HEK293 (cell line): ENCODE measurements around the gene KLHL40.
A peak's percentile ranks its signal among the peaks of the same experiment; 100 is the strongest.

ENCODE experiments used
- CTCF ChIA-PET: fragments of 350-600 bp; formaldehyde crosslinking; extraction: SDS; loops from one replicate; lab custom pipeline; 2021; ENCODE audit warnings: antibody characterized with exemption; lab: Yijun Ruan, JAX
- POLR2A ChIA-PET: fragments of 300-600 bp; formaldehyde crosslinking; extraction: SDS; loops from one replicate; lab custom pipeline; 2020; ENCODE audit warnings: antibody characterized with exemption, inconsistent platforms; lab: Yijun Ruan, JAX
- H3K27ac ChIP-seq: fragments of 200-500 bp; sonication (Bioruptor generic); 2 replicates; pipeline ENCODE4 v1.5.1; 2014; ENCODE audit warnings: low read depth, low read length, control low read depth, inconsistent platforms; ENCODE audit errors: extremely low read depth
- H3K36me3 ChIP-seq, 2 experiments: fragments of 200-500 bp in 1 of 2; sonication (Bioruptor generic) in 1 of 2; 1 replicate in 1 of 2; 2 replicates in 1 of 2; pipeline ENCODE4 v1.5.1; 2014 to 2017; ENCODE audit warnings: inconsistent platforms in 2 of 2, low read length in 2 of 2; ENCODE audit not compliant: control insufficient read depth in 2 of 2, insufficient read depth in 1 of 2
- H3K4me1 ChIP-seq: fragments of 200-500 bp; sonication (Bioruptor generic); 2 replicates; pipeline ENCODE4 v1.5.1; 2014; ENCODE audit warnings: mild to moderate bottlenecking, low read length, inconsistent platforms; ENCODE audit not compliant: control insufficient read depth, insufficient read depth
- H3K4me3 ChIP-seq: 2 replicates; pipeline ENCODE4 v1.5.1; 2011; ENCODE audit warnings: low read depth, mild to moderate bottlenecking, control low read depth, low read length, moderate library complexity
- H3K9me3 ChIP-seq: fragments of 200-500 bp; sonication (Bioruptor generic); 2 replicates; pipeline ENCODE4 v1.5.1; 2014; ENCODE audit warnings: low read depth, low read length, inconsistent platforms; ENCODE audit not compliant: control insufficient read depth, insufficient read depth
- EGR2 ChIP-seq: fragments of 450-650 bp; formaldehyde crosslinking; IDR thresholded peaks from 2 replicates; pipeline ENCODE4 v1.5.1; 2016; ENCODE audit warnings: low read depth, missing biosample characterization, missing genetic modification characterization
- INSM2 ChIP-seq: fragments of 450-650 bp; formaldehyde crosslinking; IDR thresholded peaks from 2 replicates; pipeline ENCODE4 v1.5.1; 2016; ENCODE audit warnings: missing biosample characterization, missing genetic modification characterization
- KLF1 ChIP-seq: fragments of 450-650 bp; formaldehyde crosslinking; IDR thresholded peaks from 2 replicates; pipeline ENCODE4 v1.5.1; 2016; ENCODE audit warnings: missing biosample characterization, missing genetic modification characterization
- KLF10 ChIP-seq: fragments of 450-650 bp; IDR thresholded peaks from 2 replicates; pipeline ENCODE4 v1.5.1; 2018; ENCODE audit warnings: missing biosample characterization, mild to moderate bottlenecking, missing genetic modification characterization
- KLF9 ChIP-seq: fragments of 450-650 bp; formaldehyde crosslinking; IDR thresholded peaks from 2 replicates; pipeline ENCODE4 v1.5.1; 2016; ENCODE audit warnings: missing biosample characterization, missing genetic modification characterization, low read depth
- PBX3 ChIP-seq: sonication (generic); formaldehyde crosslinking; IDR thresholded peaks from 2 replicates; pipeline ENCODE4 v1.8.1; 2022; ENCODE audit warnings: mild to moderate bottlenecking, moderate library complexity, missing genetic modification reagents
- PRDM1 ChIP-seq: fragments of 450-650 bp; formaldehyde crosslinking; IDR thresholded peaks from 2 replicates; pipeline ENCODE4; 2016; ENCODE audit warnings: missing biosample characterization, missing genetic modification characterization
- ZBTB10 ChIP-seq: fragments of 450-650 bp; formaldehyde crosslinking; IDR thresholded peaks from 2 replicates; pipeline ENCODE4 v1.5.1; 2016; ENCODE audit warnings: missing biosample characterization, missing genetic modification characterization
- ZNF114 ChIP-seq: fragments of 450-650 bp; formaldehyde crosslinking; IDR thresholded peaks from 2 replicates; pipeline ENCODE4 v1.5.0; 2017; ENCODE audit warnings: missing biosample characterization, missing genetic modification characterization
- ZNF140 ChIP-seq: fragments of 450-650 bp; formaldehyde crosslinking; IDR thresholded peaks from 2 replicates; pipeline ENCODE4 v1.5.1; 2016; ENCODE audit warnings: missing biosample characterization, missing genetic modification characterization
- ZNF157 ChIP-seq: fragments of 450-650 bp; formaldehyde crosslinking; IDR thresholded peaks from 2 replicates; pipeline ENCODE4 v1.5.1; 2016; ENCODE audit warnings: missing biosample characterization, missing genetic modification characterization
- ZNF211 ChIP-seq: fragments of 450-650 bp; formaldehyde crosslinking; IDR thresholded peaks from 2 replicates; pipeline ENCODE4 v1.5.1; 2016; ENCODE audit warnings: low read depth, missing biosample characterization, missing genetic modification characterization
- ZNF350 ChIP-seq: fragments of 450-650 bp; formaldehyde crosslinking; IDR thresholded peaks from 2 replicates; pipeline ENCODE4 v1.5.0; 2017; ENCODE audit warnings: missing biosample characterization, mild to moderate bottlenecking, missing genetic modification characterization
- ZNF366 ChIP-seq: fragments of 450-650 bp; formaldehyde crosslinking; conservative IDR thresholded peaks from 2 replicates; pipeline ENCODE4 v1.5.1; 2016; ENCODE audit warnings: missing biosample characterization, missing genetic modification characterization
- ZNF433 ChIP-seq: fragments of 450-650 bp; formaldehyde crosslinking; IDR thresholded peaks from 2 replicates; pipeline ENCODE4 v1.5.1; 2016; ENCODE audit warnings: missing biosample characterization, missing genetic modification characterization, low read depth
- ZNF558 ChIP-seq: fragments of 450-650 bp; formaldehyde crosslinking; IDR thresholded peaks from 2 replicates; pipeline ENCODE4 v1.5.1; 2016; ENCODE audit warnings: missing biosample characterization, missing genetic modification characterization
- ZNF658 ChIP-seq: fragments of 450-650 bp; formaldehyde crosslinking; IDR thresholded peaks from 2 replicates; pipeline ENCODE4; 2016; ENCODE audit warnings: missing biosample characterization, missing genetic modification characterization
- ZNF837 ChIP-seq: fragments of 450-650 bp; formaldehyde crosslinking; IDR thresholded peaks from 2 replicates; pipeline ENCODE4 v1.5.1; 2016; ENCODE audit warnings: missing biosample characterization, missing genetic modification characterization
- ZSCAN23 ChIP-seq: fragments of 450-650 bp; formaldehyde crosslinking; IDR thresholded peaks from 2 replicates; pipeline ENCODE4 v1.5.1; 2016; ENCODE audit warnings: missing biosample characterization, missing genetic modification characterization
- ZSCAN4 ChIP-seq: fragments of 450-650 bp; formaldehyde crosslinking; IDR thresholded peaks from 2 replicates; pipeline ENCODE4 v1.5.1; 2017; ENCODE audit warnings: missing biosample characterization, missing genetic modification characterization
- TF ChIP-seq, protein P1 (sequence below): fragments of 450-650 bp; formaldehyde crosslinking; IDR thresholded peaks from 2 replicates; pipeline ENCODE4 v1.5.1; 2016; ENCODE audit warnings: missing biosample characterization, missing genetic modification characterization
- TF ChIP-seq, protein P2 (sequence below): fragments of 450-650 bp; formaldehyde crosslinking; IDR thresholded peaks from 2 replicates; pipeline ENCODE4 v1.5.1; 2017; ENCODE audit warnings: missing biosample characterization, missing genetic modification characterization
- TF ChIP-seq, protein P3 (sequence below): fragments of 450-650 bp; formaldehyde crosslinking; IDR thresholded peaks from 2 replicates; pipeline ENCODE4 v1.5.1; 2016; ENCODE audit warnings: missing biosample characterization, missing genetic modification characterization

The KLHL40 gene

GRCh38 chr3:42683875-42684598 lies 1.3 kb upstream of the KLHL40 start (continued):
- TF ChIP-seq ZNF211 (tag by site-specific recombination) (no peak), INSM2 (tag by site-specific recombination) (peak; percentile 53; the same call in 1 of the 2 replicates), ZNF350 (tag by site-specific recombination) (no peak), KLF1 (tag by site-specific recombination) (peak; percentile 65), EGR2 (tag by site-specific recombination) (0 out of 2 replicates have a peak, but pooled peaks have one; percentile 7), PRDM1 (tag by site-specific recombination) (peak; percentile 60; the same call in 1 of the 2 replicates), ZSCAN4 (no peak)
- TF ChIP-seq, protein P1, sequence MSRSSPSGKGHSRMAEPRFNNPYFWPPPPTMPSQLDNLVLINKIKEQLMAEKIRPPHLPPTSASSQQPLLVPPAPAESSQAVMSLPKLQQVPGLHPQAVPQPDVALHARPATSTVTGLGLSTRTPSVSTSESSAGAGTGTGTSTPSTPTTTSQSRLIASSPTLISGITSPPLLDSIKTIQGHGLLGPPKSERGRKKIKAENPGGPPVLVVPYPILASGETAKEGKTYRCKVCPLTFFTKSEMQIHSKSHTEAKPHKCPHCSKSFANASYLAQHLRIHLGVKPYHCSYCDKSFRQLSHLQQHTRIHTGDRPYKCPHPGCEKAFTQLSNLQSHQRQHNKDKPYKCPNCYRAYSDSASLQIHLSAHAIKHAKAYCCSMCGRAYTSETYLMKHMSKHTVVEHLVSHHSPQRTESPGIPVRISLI (tag by site-specific recombination): 0 out of 2 replicates have a peak, but pooled peaks have one; percentile 71

DNA sequence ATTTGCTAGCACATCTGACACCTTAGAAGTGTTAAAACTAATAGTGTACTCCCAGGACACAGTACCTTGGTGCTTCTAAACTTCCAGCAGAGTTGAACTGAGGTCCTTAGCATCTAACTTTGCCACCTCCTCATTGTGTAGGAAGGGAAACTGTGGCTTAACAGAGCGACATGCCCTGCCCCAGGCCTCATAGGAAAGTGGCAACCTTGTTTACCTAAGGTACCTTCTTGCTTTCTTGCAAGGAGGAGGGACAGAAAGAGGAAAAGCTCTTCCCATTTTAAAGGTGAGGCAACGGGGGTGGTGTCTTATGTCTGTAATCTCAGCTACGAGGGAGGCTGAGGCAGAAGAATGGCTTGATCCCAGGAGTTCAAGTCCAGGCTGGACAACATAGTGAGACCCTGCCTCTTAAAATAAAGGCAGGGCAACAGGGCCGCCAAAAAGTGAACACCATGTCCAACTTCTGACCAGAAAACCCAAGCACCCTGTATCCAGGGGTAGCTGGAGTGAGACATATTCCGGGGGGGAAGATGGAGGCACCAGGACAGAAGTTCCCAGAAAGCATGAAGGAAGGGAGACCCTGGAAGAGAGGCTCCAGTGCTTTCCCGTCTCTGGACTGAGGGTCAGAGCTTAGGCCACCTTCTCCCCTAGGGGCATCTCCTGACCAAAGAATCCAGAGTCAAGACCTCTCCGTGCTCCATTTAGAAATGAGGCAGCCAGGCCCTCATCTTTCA lies 540 bp upstream of the KLHL40 start:
- H3K27ac ChIP-seq: no peak overlapping the region
- H3K4me3 ChIP-seq: no peak overlapping the region
- H3K4me1 ChIP-seq: no peaks in the 10 kb centered on the region
- no peaks in the 10 kb centered on the region for H3K9me3 ChIP-seq
- POLR2A ChIA-PET: no interaction called here
- no peaks in the 10 kb centered on the region for H3K36me3 ChIP-seq
- CTCF ChIA-PET: interaction anchor here (1.1 kb wide), 1 partner anchor 61 kb away, joined by 3 read pairs; no protein-coding TSS in a partner anchor
- TF ChIP-seq ZNF837 (tag by site-specific recombination) (no peak), PBX3 (CRISPR knock-in tag) (no peak), ZNF140 (tag by site-specific recombination) (no peak), ZBTB10 (tag by site-specific recombination) (no peak), KLF9 (tag by site-specific recombination) (no peak), ZNF157 (tag by site-specific recombination) (no peak), ZNF366 (tag by site-specific recombination) (no peak), ZNF433 (tag by site-specific recombination) (no peak), ZSCAN23 (no peak), ZNF350 (tag by site-specific recombination) (no peak), ZNF114 (tag by site-specific recombination) (no peak), ZNF558 (tag by site-specific recombination) (no peak), ZNF658 (tag by site-specific recombination) (no peak), KLF10 (tag by site-specific recombination) (no peak)
- TF ChIP-seq, protein P2, sequence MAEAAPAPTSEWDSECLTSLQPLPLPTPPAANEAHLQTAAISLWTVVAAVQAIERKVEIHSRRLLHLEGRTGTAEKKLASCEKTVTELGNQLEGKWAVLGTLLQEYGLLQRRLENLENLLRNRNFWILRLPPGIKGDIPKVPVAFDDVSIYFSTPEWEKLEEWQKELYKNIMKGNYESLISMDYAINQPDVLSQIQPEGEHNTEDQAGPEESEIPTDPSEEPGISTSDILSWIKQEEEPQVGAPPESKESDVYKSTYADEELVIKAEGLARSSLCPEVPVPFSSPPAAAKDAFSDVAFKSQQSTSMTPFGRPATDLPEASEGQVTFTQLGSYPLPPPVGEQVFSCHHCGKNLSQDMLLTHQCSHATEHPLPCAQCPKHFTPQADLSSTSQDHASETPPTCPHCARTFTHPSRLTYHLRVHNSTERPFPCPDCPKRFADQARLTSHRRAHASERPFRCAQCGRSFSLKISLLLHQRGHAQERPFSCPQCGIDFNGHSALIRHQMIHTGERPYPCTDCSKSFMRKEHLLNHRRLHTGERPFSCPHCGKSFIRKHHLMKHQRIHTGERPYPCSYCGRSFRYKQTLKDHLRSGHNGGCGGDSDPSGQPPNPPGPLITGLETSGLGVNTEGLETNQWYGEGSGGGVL (tag by site-specific recombination): no peak
- TF ChIP-seq, protein P3, sequence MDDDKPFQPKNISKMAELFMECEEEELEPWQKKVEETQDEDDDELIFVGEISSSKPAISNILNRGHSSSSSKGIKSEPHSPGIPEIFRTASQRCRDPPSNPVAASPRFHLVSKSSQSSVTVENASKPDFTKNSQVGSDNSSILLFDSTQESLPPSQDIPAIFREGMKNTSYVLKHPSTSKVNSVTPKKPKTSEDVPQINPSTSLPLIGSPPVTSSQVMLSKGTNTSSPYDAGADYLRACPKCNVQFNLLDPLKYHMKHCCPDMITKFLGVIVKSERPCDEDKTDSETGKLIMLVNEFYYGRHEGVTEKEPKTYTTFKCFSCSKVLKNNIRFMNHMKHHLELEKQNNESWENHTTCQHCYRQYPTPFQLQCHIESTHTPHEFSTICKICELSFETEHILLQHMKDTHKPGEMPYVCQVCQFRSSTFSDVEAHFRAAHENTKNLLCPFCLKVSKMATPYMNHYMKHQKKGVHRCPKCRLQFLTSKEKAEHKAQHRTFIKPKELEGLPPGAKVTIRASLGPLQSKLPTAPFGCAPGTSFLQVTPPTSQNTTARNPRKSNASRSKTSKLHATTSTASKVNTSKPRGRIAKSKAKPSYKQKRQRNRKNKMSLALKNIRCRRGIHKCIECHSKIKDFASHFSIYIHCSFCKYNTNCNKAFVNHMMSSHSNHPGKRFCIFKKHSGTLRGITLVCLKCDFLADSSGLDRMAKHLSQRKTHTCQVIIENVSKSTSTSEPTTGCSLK (tag by site-specific recombination): no peak
